Measurements from ENCODE around the gene SMPD3. TPM values are rescaled to one million over a fixed set of nuclear protein-coding genes. Genes with fewer than 3 reads are reported as not detected.

Gene SMPD3
- total RNA-seq, 4 donors from 2014 or later, result 51.1 to 168 (median 68.9) TPM

DNA sequence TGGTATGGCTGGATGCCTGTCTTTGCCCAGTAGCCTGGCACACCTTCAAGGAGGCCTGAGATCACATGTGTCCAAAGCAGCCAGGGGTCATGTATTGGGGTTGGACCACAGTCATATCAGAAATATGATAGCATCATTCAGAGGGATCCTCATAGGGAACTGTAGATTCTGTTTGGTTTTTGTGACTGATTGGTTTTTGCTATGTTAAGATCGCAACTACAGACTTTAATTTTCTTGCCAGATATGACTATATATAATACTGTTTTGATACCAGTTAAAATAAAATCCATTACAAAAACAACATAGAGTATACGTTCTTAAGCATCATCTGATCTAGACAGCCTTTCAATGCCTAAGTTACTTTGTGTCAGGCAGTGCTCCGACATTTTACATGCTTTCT lies 11.8 kb upstream of the SMPD3 start:
- intact Hi-C loops (cut with DNase I; ENCODE audit: low total_unique reads), result no loop called here
- Histone ChIP-seq H3K4me3 (no peak overlapping the region), H3K9me3 (no peaks in the 10 kb centered on the region), H3K4me1 (no peaks in the 10 kb centered on the region), H3K27ac (no peak overlapping the region), H3K27me3 (no peaks in the 10 kb centered on the region), H3K36me3 (no peaks in the 10 kb centered on the region)
- in situ Hi-C loops (cut with MboI; ENCODE audit: low pct_ligation_motif_present in 1 of 4, low pct_unique_long_range_greater_than_20kb in 1 of 4, low sequenced_read_pairs in 3 of 4), result no loop called here
- TF ChIP-seq, protein P1, sequence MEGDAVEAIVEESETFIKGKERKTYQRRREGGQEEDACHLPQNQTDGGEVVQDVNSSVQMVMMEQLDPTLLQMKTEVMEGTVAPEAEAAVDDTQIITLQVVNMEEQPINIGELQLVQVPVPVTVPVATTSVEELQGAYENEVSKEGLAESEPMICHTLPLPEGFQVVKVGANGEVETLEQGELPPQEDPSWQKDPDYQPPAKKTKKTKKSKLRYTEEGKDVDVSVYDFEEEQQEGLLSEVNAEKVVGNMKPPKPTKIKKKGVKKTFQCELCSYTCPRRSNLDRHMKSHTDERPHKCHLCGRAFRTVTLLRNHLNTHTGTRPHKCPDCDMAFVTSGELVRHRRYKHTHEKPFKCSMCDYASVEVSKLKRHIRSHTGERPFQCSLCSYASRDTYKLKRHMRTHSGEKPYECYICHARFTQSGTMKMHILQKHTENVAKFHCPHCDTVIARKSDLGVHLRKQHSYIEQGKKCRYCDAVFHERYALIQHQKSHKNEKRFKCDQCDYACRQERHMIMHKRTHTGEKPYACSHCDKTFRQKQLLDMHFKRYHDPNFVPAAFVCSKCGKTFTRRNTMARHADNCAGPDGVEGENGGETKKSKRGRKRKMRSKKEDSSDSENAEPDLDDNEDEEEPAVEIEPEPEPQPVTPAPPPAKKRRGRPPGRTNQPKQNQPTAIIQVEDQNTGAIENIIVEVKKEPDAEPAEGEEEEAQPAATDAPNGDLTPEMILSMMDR (IDR thresholded peaks at IDR 0.05), result no peak
- TF ChIP-seq POLR2A (IDR thresholded peaks at IDR 0.05), result no peak
- TF ChIP-seq EP300 (IDR thresholded peaks at IDR 0.05; ENCODE audit: low read depth), result no peak
- no peak for TF ChIP-seq POLR2AphosphoS5 (IDR thresholded peaks at IDR 0.05)
- no peak for DNase-seq
- WGBS, 2 donors (ENCODE audit: low coverage in 1 of 2), result 75 to 76% methylated on average over 3 of the region's 3 CpGs

DNA sequence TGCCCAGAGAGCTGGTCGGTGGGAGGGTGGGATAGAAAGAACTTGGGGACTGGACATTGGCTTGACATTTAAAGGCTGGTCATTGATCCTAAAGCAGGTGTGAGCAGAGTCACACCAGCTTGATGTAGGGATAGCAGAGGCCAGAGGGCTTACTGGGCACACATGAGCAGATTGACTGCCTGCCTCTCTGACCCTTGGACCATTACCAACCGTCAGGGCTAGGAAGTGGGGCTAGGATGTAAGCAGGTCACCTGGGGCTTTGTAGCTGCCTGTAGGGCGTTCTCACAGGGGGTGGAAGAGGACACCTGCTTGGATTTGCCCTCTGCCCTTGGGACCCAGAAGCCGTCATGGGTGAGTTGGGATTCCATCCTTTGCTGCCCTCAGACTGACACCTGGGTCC lies 11.1 kb upstream of the SMPD3 start:
- Histone ChIP-seq H3K36me3 (no peaks in the 10 kb centered on the region), H3K4me1 (no peaks in the 10 kb centered on the region), H3K9me3 (no peaks in the 10 kb centered on the region), H3K27me3 (no peaks in the 10 kb centered on the region), H3K4me3 (no peak overlapping the region), H3K27ac (no peak overlapping the region)
- in situ Hi-C loops (cut with MboI; ENCODE audit: low pct_ligation_motif_present in 1 of 4, low pct_unique_long_range_greater_than_20kb in 1 of 4, low sequenced_read_pairs in 3 of 4), result no loop called here
- DNase-seq, result no peak
- 71% methylated on average over 4 of the region's 4 CpGs; no CpG with 5 or more reads in 1 of the 2 donors for WGBS, 2 donors (ENCODE audit: low coverage in 1 of 2)
- intact Hi-C loops (cut with DNase I; ENCODE audit: low total_unique reads), result no loop called here
- TF ChIP-seq EP300 (IDR thresholded peaks at IDR 0.05; ENCODE audit: low read depth), result no peak
- TF ChIP-seq POLR2AphosphoS5 (IDR thresholded peaks at IDR 0.05), result no peak
- TF ChIP-seq, protein P1 (IDR thresholded peaks at IDR 0.05), result no peak
- TF ChIP-seq POLR2A (IDR thresholded peaks at IDR 0.05), result no peak

DNA sequence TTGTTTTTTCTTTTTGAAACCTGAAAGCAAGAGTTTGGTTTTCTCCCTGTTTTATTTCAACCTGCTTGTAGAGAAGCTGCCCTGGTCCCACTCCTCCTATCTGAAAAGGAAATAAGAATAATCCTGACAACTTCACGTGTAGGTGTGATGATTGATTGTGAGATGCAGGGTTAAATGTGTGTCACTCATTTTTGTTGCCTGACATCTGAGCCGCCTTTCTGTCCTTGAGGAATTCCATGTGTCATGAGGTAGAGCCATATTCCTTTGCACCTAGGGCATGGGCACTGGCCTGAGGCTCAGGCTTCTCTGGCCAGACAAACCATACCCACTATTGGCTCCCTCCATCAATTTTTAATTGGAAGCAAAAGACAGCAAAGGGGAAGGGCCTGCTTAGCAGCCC lies 10.2 kb upstream of the SMPD3 start:
- 78 to 85% methylated on average over 2 of the region's 2 CpGs for WGBS, 2 donors (ENCODE audit: low coverage in 1 of 2)
- Histone ChIP-seq H3K4me3 (no peak overlapping the region), H3K27me3 (no peaks in the 10 kb centered on the region), H3K27ac (no peak overlapping the region), H3K4me1 (no peaks in the 10 kb centered on the region), H3K9me3 (no peaks in the 10 kb centered on the region), H3K36me3 (no peaks in the 10 kb centered on the region)
- DNase-seq, result no peak
- TF ChIP-seq, protein P1 (IDR thresholded peaks at IDR 0.05), result no peak
- no peak for TF ChIP-seq POLR2A (IDR thresholded peaks at IDR 0.05)
- no peak for TF ChIP-seq POLR2AphosphoS5 (IDR thresholded peaks at IDR 0.05)
- TF ChIP-seq EP300 (IDR thresholded peaks at IDR 0.05; ENCODE audit: low read depth), result no peak
- in situ Hi-C loops (cut with MboI; ENCODE audit: low pct_ligation_motif_present in 1 of 4, low pct_unique_long_range_greater_than_20kb in 1 of 4, low sequenced_read_pairs in 3 of 4), result no loop called here
- intact Hi-C loops (cut with DNase I; ENCODE audit: low total_unique reads), result no loop called here

DNA sequence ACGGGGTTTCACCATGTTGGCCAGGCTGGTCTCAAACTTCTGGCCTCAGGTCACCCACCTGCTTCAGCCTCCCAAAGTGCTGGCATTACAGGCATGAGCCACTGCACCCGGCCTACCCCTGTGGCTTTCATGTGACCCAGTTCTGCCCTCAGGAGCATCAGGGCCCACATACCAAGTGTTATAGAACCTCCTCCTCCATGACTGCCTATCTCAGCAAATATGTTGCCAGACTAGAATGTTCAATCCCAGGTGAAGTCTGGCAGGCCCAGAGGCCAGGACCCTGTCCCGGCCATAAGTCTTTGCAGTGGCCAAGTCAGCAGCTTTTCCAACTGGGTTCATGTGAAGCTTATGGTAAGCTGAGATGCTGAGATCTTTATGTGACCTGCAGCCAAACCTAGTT lies 9.8 kb upstream of the SMPD3 start:
- no peaks in the 10 kb centered on the region for H3K9me3 ChIP-seq
- 80 to 84% methylated on average over 1 to 3 of the region's 3 CpGs for WGBS, 2 donors (ENCODE audit: low coverage in 1 of 2)
- no peaks in the 10 kb centered on the region for H3K27me3 ChIP-seq
- no peak overlapping the region for H3K4me3 ChIP-seq
- in situ Hi-C loops (cut with MboI; ENCODE audit: low pct_ligation_motif_present in 1 of 4, low pct_unique_long_range_greater_than_20kb in 1 of 4, low sequenced_read_pairs in 3 of 4), result no loop called here
- intact Hi-C loops (cut with DNase I; ENCODE audit: low total_unique reads), result no loop called here
- H3K36me3 ChIP-seq, result no peaks in the 10 kb centered on the region
- H3K27ac ChIP-seq, result no peak overlapping the region
- no peak for DNase-seq
- H3K4me1 ChIP-seq, result no peaks in the 10 kb centered on the region
- TF ChIP-seq, protein P1 (IDR thresholded peaks at IDR 0.05), result no peak
- no peak for TF ChIP-seq POLR2A (IDR thresholded peaks at IDR 0.05)
- no peak for TF ChIP-seq POLR2AphosphoS5 (IDR thresholded peaks at IDR 0.05)
- TF ChIP-seq EP300 (IDR thresholded peaks at IDR 0.05; ENCODE audit: low read depth), result no peak
